HG03565 (cell line): Measurements from ENCODE around the gene TTLL5.
"Not testable (repeated sequence)": the region's sequence is repeated elsewhere in the genome, so short reads cannot be mapped to it uniquely, and the experiment has no call there.

Source experiments
- ATAC-seq: cut with Tn5 transposase; IDR thresholded peaks from one replicate; pipeline ENCODE4 v1.9.1; 2021; ENCODE audit warnings: mild to moderate bottlenecking, moderate library complexity; ENCODE audit not compliant: unreplicated experiment

The TTLL5 gene

DNA sequence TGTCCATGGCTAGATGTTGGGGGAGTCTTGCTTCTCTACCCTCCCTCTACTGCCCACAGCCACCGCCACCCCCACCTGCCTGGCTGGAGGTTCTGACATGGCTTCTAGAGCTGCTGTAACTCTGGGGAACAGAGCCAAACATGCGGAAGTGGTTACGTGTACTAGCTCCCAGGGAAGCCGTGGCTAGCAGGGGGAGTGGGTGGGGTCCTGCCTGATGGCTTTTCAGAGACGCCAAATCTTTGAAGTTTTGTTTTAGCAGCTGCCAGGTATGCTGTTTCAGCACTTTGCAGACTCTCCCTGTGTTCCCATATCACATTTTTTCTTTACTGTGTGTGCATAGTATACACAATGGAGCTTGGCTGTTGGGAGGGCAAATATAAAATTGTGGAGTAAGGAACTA lies 170.4 kb downstream of the TTLL5 start:
- ATAC-seq = no peak

- no peak for ATAC-seq
Observed at GRCh38 chr14:75831952-75832351, 170.9 kb downstream of the TTLL5 start.

GRCh38 chr14:75832621-75833297 lies 171.7 kb downstream of the TTLL5 start:
- ATAC-seq = no peak

DNA sequence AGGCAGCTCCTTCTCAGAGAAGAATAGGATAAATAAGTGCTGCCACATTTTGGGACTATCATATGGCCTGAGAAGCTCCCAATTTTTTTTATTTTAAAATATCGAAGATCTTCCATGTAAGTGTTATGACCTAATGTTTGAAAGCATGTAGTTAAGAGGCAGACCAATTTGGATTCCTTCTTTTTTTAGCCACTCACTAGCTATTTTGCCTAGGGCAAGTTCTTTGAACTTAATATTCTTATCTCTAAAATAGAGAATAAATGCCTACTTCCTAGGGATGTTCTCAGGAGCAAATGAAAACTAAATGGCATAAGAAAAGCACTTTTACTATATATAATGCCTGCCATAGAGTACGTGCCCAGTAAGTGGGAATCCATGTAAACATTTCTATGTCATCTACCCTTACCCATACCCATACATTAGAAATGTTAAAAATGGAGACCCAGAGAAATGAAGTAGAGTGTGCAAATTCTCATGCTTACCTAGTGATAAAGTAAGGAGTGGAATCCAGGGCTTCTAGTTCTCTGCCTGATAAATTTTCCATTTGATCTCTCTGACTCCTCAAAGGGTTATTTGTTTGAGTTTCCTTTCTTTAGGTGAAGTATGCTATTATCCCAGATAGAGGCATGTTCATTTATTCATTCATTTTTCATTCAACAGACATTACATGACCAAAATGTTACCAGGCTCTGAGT lies 172.4 kb downstream of the TTLL5 start:
- no peak for ATAC-seq

DNA sequence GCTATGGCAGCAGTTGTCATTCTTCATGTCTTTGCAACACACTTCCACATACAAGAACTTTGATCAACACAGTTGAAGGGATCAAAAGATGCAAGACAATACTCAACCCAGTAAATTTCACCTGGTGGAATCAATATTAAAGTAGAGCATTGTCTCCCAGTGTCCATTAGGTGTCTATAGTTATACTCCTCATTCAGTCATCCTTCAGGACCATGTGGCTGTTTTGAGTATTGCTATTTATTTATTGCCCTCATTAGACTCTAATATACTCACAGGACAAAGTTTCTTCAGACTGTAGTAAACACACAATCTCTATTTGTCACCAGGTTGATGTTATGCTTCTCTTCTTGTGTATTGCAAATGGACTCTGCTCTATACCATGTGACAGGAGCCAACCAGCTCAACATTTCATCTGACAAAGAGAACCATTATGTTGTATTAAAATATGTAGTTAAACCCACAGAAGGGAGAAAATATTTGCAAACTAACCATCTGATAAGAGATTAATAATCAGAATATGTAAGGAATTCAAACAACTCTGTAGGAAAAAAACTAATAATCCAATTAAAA lies 174.2 kb downstream of the TTLL5 start:
- no peak for ATAC-seq

DNA sequence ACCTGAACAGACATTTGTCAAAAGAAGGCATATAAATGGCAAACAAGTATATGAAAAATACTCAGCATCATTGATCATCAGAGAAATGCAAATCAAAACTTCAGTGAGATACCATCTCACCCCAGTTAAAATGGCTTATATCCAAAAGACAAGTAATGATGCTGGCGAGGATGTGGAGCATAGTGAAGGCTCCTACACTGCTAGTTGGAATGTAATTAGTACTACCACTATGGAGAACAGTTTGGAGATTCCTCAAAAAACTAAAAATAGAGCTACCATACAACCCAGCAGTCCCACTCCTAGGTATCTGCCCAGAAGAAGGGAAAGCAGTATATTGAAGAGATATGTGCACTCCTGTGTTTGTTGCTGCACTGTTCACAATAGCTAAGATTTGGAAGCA lies 174.7 kb downstream of the TTLL5 start:
- ATAC-seq = no peak

GRCh38 chr14:75837151-75837787 lies 176.2 kb downstream of the TTLL5 start:
- ATAC-seq = no peak

DNA sequence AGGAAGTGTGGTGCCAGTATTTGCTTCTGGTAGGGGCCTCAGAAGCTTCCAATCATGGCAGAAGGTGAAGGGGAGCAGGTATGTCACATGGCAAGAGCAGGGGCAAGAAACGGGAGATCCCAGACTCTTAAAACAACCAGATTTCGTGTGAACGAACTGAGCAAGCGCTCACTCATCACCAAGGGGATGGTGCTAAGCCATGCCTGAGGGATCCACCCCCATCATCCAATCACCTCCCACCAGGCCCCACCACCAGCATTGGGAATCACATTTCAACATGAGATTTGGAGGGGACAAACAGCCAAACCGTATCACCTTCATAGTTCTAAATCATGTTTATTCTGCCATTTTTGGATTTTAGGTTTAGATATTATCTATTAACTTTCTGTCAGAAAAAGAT lies 179.9 kb downstream of the TTLL5 start:
- ATAC-seq = no peak

GRCh38 chr14:75842551-75842950 lies 181.5 kb downstream of the TTLL5 start:
- ATAC-seq = no peak

DNA sequence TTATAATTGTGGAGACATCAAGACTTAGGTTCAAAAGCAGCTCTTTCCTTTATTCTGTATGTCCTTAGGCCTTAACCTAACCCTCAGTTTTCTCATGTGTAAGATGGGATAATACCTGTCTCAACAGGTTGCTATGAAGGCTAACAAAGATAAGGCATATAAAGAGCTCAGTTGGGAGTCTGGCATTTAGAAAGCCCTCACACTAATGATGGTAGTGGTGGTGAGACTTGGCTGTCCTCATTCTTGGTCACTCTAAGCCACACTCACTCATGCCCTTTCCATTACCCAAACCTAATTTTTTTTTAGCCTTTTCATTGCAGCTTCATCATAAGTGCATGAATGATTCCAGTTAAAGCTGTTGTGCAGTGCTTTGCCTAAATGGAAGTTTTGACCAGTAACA lies 183.4 kb downstream of the TTLL5 start:
- no peak for ATAC-seq

DNA sequence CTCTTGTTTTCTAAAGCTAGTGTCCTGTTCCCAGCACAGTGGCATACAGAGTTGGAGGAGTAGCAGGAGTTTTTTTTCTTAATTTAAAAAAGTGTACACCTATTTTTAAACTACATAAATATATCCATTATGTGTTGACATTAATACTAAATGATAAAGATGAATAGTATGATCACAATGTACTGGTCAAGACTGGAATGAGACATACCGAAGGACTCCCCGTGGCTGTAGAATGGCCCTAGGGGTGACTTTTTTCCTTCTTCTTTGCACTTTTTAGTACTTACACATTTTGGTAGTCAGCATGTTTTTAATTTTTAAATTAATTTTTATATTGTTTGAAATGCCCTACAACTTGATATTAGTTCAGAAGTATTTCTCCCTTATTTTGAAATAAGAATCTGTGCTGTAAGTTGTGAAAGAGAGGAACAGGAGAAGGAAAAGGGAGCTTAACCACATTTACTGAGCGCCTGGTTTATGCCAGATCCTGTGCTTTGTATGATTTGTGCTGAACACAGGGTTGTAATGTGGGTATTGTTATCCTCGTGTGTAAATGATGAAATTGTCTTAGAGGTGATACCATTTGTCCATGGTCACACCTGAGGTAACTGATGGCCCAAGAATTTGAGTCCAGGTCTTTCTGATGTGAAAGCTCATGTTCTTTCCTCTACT lies 184.2 kb downstream of the TTLL5 start:
- no peak for ATAC-seq

- ATAC-seq = not testable (repeated sequence)
Observed at GRCh38 chr14:75846694-75847093, 185.6 kb downstream of the TTLL5 start.

DNA sequence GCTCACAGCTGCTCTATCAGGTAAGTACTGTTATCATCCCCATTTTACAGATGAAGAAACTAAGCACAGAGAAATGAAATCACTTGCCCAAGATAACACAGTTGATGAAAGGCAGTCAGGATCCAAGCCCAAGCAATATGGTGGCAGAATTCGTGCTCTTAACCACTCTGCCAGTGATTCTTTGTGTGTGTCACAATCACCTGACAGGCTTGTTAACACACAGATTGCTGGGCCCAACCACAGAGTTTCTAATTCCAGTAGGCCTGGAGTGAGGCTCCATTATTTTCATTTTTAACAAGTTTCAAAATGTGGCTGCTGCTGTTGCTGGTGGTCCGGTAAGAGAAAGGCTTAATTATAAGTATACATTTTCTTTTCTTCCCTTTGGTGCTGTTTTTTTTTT lies 186.5 kb downstream of the TTLL5 start:
- no peak for ATAC-seq

GRCh38 chr14:75848167-75848913 lies 187.3 kb downstream of the TTLL5 start:
- no peak for ATAC-seq

- ATAC-seq = no peak
Observed at GRCh38 chr14:75849300-75849895, 188.4 kb downstream of the TTLL5 start.

GRCh38 chr14:75851574-75851866 lies 190.5 kb downstream of the TTLL5 start:
- ATAC-seq = no peak

GRCh38 chr14:75854111-75854799 lies 193.2 kb downstream of the TTLL5 start:
- no peak for ATAC-seq

- no peak for ATAC-seq
Observed at GRCh38 chr14:75857199-75857598, 196.2 kb downstream of the TTLL5 start.

DNA sequence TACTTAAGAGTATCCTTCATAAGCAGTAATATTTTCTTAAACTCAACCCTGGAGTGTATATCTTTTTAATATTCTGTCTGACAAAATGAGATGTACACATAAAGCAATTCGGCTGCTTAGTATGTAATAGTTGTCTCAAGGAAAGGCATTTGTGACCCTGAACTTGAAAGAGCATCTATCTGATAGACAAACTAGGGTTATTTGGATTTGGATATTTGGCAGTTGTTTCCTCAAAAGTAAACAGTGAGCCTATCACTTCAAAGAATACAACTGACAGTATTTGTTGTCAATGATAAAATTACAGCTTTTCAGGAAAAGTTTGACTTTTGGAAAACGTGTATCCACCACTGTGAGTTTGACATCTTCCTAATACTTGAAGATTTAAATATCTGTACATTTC lies 197.3 kb downstream of the TTLL5 start:
- no peak for ATAC-seq

DNA sequence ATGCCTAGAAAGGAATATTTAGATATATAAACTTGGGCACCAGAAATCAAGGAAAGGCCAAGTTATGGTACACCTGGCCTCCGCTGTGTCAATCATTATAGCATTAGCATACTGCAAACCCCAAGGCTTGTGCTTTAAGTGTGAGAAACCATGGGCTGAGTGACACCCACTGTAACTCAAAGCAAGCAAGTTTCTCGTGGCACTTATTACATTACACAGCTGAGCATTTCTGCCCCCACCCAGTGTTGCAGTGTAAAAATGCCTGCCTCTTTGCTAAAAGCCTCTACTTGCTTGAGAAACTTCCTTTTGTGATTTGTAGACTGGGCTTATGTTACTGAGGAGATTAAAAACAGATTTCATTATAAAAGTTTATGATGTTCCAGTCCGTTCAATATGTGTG lies 198.7 kb downstream of the TTLL5 start:
- no peak for ATAC-seq
